Neuron (in vitro differentiated cells): ENCODE results near the gene LIMK1.

ENCODE experiments used
- H2AFZ ChIP-seq: one replicate; pipeline ENCODE4 v1.6.1; 2013; ENCODE audit warnings: low read depth, mild to moderate bottlenecking, inconsistent platforms, low read length, moderate library complexity
- H3K27me3 ChIP-seq: one replicate; pipeline ENCODE4 v1.6.1; 2013; ENCODE audit warnings: low read length; ENCODE audit not compliant: insufficient read depth
- H3K36me3 ChIP-seq: one replicate; pipeline ENCODE4 v1.6.1; 2013; ENCODE audit warnings: low read length; ENCODE audit not compliant: insufficient read depth
- H3K4me1 ChIP-seq: one replicate; pipeline ENCODE4 v1.6.1; 2013; ENCODE audit warnings: low read length; ENCODE audit not compliant: insufficient read depth
- H3K4me3 ChIP-seq: 2 replicates; pipeline ENCODE4 v1.5.1; 2013; ENCODE audit warnings: mild to moderate bottlenecking, low read length, moderate library complexity
- H3K9me3 ChIP-seq: one replicate; pipeline ENCODE4 v1.6.1; 2013; ENCODE audit warnings: low read length

LIMK1 gene

DNA sequence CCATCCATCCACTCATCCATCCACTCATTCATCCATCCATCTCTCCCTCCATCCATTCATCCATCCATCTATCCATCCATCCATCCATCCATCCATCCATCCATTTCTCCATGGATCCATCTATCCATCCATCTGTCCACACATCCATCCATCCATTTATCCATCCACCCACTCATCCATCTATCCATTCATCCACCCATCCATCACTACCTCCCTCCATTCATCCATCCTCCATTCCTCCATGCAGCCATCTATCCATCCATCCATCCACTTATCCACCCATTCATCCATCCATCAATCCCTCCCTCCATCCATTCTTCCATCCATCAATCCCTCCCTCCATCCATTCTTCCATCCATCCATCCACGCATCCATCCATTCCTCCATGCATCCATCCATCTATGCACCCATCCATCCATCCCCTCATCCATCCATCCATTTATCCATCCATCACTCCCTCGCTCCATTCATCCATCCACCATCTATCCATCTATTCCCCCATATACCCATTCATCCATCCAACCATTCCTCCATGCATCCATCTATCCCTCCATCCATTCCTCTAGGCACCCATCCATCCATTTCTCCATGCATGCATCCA is 34.5 kb upstream of the LIMK1 start:
- no peaks in the 10 kb centered on the region for H3K4me1 ChIP-seq
- no peaks in the 10 kb centered on the region for H3K9me3 ChIP-seq
- peaks cover 3% of the 10 kb centered on the region for H3K27me3 ChIP-seq
- H3K4me3 ChIP-seq: no peak overlapping the region
- no peaks in the 10 kb centered on the region for H3K36me3 ChIP-seq
- no peak overlapping the region for H2AFZ ChIP-seq

DNA sequence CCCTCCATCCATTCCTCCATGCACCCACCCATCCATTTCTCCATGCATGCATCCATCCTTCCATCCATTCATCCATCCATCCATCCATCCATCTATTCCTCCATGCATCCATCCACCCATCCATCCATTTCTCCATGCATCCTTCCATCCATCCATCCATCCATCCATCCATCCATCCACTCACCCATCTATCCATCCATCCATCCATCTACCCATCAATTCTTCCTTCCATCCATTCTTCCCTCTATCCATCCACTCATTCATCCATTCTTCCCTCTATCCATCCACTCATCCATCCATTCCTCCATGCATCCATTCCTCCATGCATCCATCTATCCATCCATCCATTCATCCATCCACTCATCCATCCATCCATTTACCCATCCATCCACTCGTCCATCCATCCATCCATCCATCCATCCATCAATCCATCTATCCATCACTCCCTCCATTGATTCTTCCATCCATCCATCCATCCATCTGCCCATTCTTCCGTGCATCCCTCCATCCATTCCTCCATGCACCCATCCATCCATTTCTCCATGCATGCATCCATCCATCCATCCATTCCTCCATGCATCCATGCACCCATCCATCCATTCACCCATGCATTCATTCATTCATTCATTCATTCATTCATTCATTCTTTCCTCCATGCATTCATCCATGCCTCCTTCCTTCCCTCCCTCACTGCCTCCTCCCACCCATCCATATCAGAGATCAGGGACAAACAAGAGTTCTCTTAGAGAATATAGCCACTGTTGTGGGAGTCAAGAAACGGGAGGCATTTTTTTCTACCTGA is 33.4 kb upstream of the LIMK1 start:
- no peaks in the 10 kb centered on the region for H3K27me3 ChIP-seq
- H3K9me3 ChIP-seq: no peaks in the 10 kb centered on the region
- no peak overlapping the region for H2AFZ ChIP-seq
- no peaks in the 10 kb centered on the region for H3K4me1 ChIP-seq
- no peaks in the 10 kb centered on the region for H3K36me3 ChIP-seq
- H3K4me3 ChIP-seq: no peak overlapping the region

DNA sequence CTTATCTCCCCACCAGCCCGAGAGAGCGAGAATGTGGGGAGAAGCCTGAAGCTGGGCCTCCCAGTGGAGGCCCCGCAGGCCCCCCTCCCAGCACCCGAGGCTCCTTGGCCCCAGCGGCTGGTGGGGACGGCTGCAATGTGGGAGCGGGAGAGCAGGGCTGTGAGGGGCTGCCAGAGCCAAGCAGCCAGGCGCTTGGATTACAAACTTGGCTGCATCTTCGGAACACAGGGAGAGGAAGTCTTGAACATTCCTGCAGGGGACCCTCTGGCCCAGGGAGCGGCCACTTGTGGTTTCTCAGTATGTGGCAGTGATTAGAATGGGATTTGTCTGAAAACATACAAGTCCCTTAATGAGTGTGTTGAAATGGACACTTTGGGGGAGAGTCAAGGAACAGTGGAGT is 32.4 kb upstream of the LIMK1 start:
- H3K27me3 ChIP-seq: no peaks in the 10 kb centered on the region
- H3K9me3 ChIP-seq: no peaks in the 10 kb centered on the region
- H3K4me3 ChIP-seq: no peak overlapping the region
- no peak overlapping the region for H2AFZ ChIP-seq
- H3K4me1 ChIP-seq: no peaks in the 10 kb centered on the region
- H3K36me3 ChIP-seq: no peaks in the 10 kb centered on the region

DNA sequence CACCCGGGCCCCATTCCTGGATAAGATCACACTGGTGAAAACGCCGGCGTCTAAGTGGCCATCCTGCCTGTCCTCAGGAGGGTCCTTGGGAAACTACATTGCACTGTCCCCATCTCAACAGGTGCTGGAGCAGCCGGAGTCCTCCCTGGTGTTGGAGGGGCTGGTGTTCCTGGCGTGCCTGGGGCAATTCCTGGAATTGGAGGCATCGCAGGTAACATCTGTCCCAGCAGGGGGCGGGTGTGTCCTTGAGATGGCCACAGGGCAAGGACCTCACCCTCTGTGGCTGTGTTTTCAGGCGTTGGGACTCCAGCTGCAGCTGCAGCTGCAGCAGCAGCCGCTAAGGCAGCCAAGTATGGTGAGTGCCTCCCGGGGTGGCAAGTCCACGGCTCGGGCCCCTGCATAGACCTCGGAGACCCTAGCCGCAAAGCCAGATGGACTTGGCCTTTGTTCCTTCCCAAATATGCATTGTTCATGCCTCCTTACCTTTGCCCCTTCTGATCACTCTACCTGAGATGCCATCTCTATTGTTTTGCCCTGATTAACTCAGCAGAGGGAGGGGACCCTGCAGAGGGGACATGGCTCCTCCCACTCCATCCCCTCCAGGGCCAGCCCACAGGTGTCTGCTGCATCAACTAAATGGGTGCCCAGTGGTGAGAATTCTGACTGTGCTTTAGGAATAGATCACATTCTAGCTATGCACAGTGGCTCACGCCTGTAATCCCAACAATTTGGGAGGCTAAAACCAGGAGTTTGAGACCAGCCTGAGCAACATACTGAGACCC is 31.8 kb upstream of the LIMK1 start:
- no peak overlapping the region for H2AFZ ChIP-seq
- no peaks in the 10 kb centered on the region for H3K27me3 ChIP-seq
- no peaks in the 10 kb centered on the region for H3K9me3 ChIP-seq
- no peaks in the 10 kb centered on the region for H3K4me1 ChIP-seq
- H3K4me3 ChIP-seq: no peak overlapping the region
- H3K36me3 ChIP-seq: no peaks in the 10 kb centered on the region

GRCh38 chr7:74052628-74053027 is 31.0 kb upstream of the LIMK1 start:
- Histone ChIP-seq H3K4me1 (no peaks in the 10 kb centered on the region), H3K36me3 (no peaks in the 10 kb centered on the region), H3K27me3 (no peaks in the 10 kb centered on the region), H2AFZ (no peak overlapping the region), H3K4me3 (no peak overlapping the region), H3K9me3 (no peaks in the 10 kb centered on the region)

DNA sequence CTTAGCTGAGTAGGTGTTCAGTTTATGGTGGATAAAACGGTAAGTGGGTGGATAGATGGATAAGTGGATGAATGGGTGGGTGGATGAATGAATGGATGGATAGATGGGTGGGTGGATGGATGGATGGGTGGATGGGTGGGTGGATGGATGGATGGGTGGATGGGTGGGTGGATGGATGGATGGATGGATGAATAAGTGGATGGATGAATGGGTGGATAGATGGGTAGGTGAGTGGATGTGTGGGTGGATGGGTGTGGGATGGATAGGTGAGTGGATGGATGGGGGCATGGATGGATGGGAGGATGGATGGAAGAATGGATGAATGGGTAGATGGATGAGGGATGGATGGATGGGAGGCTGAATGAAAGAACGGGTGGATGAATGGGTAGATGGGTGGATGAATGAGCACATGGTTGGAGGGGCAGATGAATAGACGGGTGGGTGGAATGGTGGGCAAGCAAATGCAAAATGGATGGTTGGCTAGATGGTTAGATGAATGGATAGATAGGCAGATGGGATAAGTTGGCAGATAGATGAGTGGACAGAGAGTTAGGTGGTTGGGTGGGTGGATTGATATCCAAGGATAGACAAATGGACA is 29.9 kb upstream of the LIMK1 start:
- Histone ChIP-seq H3K27me3 (no peaks in the 10 kb centered on the region), H3K9me3 (no peaks in the 10 kb centered on the region), H3K36me3 (no peaks in the 10 kb centered on the region), H3K4me1 (no peaks in the 10 kb centered on the region), H2AFZ (no peak overlapping the region), H3K4me3 (no peak overlapping the region)

DNA sequence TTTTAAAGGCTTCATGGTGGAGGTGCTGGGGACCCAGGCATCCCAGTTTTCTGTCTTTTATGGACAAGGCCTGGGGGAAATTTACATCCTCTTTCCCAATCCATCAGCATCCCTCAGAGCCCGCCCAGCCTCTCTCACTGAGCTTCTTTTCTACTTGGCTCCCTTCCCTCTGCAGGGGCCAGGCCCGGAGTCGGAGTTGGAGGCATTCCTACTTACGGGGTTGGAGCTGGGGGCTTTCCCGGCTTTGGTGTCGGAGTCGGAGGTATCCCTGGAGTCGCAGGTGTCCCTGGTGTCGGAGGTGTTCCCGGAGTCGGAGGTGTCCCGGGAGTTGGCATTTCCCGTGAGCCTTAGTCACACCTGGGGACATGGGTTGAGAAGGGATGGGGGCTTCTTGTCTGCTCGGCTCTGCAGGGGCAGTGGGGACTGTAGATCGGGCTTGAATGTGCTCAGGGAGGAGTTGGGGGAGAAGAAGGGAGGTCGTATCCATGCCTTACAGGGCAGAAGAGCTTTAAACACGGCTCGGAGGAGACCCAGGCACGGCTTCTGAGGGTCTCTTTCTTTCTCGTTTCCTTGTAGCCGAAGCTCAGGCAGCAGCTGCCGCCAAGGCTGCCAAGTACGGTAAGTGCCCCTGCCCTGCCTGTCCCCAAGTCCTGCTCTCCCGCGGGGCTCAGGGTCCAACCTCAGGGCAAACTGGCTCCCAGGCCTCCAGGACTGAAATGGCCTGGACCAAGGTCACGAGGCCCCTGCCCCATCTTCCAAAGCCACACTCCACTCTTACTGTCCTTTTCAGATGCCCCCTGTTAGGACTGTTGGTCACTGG is 27.3 kb upstream of the LIMK1 start:
- H3K4me1 ChIP-seq: no peaks in the 10 kb centered on the region
- no peak overlapping the region for H3K4me3 ChIP-seq
- H3K36me3 ChIP-seq: no peaks in the 10 kb centered on the region
- H2AFZ ChIP-seq: no peak overlapping the region
- H3K27me3 ChIP-seq: no peaks in the 10 kb centered on the region
- H3K9me3 ChIP-seq: no peaks in the 10 kb centered on the region

DNA sequence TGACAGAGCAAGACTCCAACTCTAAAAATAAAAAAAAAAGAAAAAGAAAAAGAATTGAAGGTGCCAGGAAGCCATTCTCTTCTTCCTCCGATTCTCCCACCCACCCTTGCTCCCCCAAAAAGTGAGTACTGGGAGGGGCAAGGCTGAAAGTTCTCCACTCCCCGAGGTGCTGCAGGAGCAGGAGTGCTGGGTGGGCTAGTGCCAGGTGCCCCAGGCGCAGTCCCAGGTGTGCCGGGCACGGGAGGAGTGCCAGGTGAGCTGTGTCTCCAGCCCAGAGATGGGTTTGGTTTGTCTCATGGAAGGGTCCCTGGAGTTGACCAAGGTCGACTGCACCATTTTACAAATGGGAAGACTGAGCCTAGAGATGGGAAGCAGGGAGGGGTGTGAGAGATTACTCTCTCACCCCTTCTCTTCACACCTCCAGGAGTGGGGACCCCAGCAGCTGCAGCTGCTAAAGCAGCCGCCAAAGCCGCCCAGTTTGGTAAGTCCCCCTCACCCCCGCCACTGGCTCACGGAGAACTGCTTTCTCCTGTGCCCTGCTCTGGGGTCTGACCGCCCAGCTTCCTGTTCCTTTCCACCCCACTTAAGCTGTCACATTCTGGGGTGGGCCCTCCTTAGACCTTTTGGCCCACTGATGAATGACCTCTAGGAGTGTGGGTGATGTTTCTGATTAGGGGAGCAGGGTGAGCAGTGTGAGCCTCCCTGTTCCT is 26.2 kb upstream of the LIMK1 start:
- Histone ChIP-seq H3K4me1 (no peaks in the 10 kb centered on the region), H3K27me3 (no peaks in the 10 kb centered on the region), H3K9me3 (no peaks in the 10 kb centered on the region), H2AFZ (no peak overlapping the region), H3K4me3 (no peak overlapping the region), H3K36me3 (no peaks in the 10 kb centered on the region)

- Histone ChIP-seq H3K4me3 (no peak overlapping the region), H3K36me3 (no peaks in the 10 kb centered on the region), H3K4me1 (no peaks in the 10 kb centered on the region), H3K9me3 (no peaks in the 10 kb centered on the region), H2AFZ (no peak overlapping the region), H3K27me3 (no peaks in the 10 kb centered on the region)
Observed at GRCh38 chr7:74057987-74058386, 25.6 kb upstream of the LIMK1 start.

DNA sequence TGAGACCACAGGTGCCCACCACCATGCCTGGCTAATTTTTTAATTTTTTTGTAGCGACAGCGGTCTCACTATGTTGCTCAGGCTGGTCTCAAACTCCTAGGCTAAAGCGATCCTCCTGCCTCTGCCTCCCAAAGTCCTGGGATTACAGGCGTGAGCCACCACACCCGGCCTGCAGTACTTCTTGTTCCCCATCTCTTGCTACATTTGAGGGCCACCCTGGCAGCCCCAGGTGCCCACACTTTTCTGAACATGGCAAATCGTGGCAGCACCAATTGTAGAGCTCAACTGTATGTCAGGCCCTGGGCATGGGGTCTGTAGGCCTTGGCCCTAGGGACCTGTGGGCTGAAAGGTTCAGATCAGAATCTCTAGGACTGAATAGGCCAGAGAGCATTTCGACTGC is 25.1 kb upstream of the LIMK1 start:
- Histone ChIP-seq H2AFZ (no peak overlapping the region), H3K4me3 (no peak overlapping the region), H3K4me1 (no peaks in the 10 kb centered on the region), H3K27me3 (no peaks in the 10 kb centered on the region), H3K9me3 (no peaks in the 10 kb centered on the region), H3K36me3 (no peaks in the 10 kb centered on the region)

DNA sequence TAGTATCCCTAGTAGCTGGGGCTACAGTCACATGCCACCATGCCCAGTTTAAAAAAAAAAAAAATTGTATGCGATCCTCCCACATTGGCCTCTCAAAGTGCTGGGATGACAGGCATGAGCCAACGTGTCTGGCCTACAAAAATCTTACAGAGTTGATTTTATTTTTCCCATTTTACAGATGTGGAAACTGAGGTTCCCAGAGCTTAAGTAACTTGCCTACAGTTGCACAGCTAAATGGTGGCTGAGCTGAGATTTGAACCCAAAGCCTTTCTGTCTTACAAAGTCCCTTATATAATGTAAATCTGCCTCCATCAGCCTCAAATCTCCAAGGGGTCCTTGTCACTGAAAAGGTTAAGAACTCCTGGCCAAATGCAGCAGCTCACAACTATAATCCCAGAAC is 24.6 kb upstream of the LIMK1 start:
- no peaks in the 10 kb centered on the region for H3K9me3 ChIP-seq
- H3K27me3 ChIP-seq: no peaks in the 10 kb centered on the region
- no peak overlapping the region for H3K4me3 ChIP-seq
- no peak overlapping the region for H2AFZ ChIP-seq
- no peaks in the 10 kb centered on the region for H3K36me3 ChIP-seq
- H3K4me1 ChIP-seq: no peaks in the 10 kb centered on the region
